ENCODE data around the gene BCL2L15. TPM values are rescaled to one million over a fixed set of nuclear protein-coding genes. Genes with fewer than 3 reads are reported as not detected.

The BCL2L15 gene
- total and polyA plus RNA-seq, 2 of the 8 experiments (the other 6 are each of a cell fraction or from before 2014, with no cell fraction given), result 0.32 to 0.36 TPM

- Histone ChIP-seq H3K14ac (ENCODE audit: insufficient read length) (no peak overlapping the region), H3K36me3 (ENCODE audit: control insufficient read depth in 2 of 4, insufficient read depth in 4 of 4, low read length in 3 of 4) (no peaks in the 10 kb centered on the region), H3K27ac (ENCODE audit: low read depth, low read length) (no peak overlapping the region), H3K23me2 (ENCODE audit: low read depth, low read length) (no peaks in the 10 kb centered on the region; the same call in 1 of the 2 replicates), H3K27me3 (replicated peaks in 1 of 4; ENCODE audit: control insufficient read depth in 3 of 4, extremely low read depth in 1 of 4, insufficient read depth in 3 of 4, low read length in 3 of 4) (no peaks in the 10 kb centered on the region; a peak in 1 of 7 replicates), H2AK5ac (ENCODE audit: low read depth, low read length) (no peak overlapping the region), H4K20me1 (replicated peaks in 1 of 2; ENCODE audit: control insufficient read depth in 1 of 2, insufficient read depth in 2 of 2, low read length in 2 of 2) (no peaks in the 10 kb centered on the region), H3K4me2 (ENCODE audit: insufficient read depth in 1 of 2, low read depth in 2 of 2, low read length in 2 of 2) (no peak overlapping the region), H3K56ac (replicated peaks; ENCODE audit: insufficient read length, low read depth, low read length) (no peak overlapping the region), H2AFZ (ENCODE audit: low read length) (peak overlapping the region; percentile 10; the same call in 1 of the 2 replicates), H3K18ac (ENCODE audit: extremely low read depth, low read length) (no peak overlapping the region), H3K79me1 (ENCODE audit: low read depth, low read length) (no peaks in the 10 kb centered on the region), H3K79me2 (ENCODE audit: control insufficient read depth in 1 of 2, insufficient read depth in 2 of 2, low read length in 2 of 2) (no peaks in the 10 kb centered on the region), H2BK20ac (ENCODE audit: low read length) (no peak overlapping the region), H4K91ac (replicated peaks; ENCODE audit: insufficient read length, low read length) (no peak overlapping the region), H2BK5ac (ENCODE audit: low read depth, low read length) (no peak overlapping the region), H4K5ac (ENCODE audit: insufficient read length, low read depth, low read length) (no peak overlapping the region), H4K8ac (ENCODE audit: extremely low read depth, insufficient read depth, low read length) (no peak overlapping the region), H2BK12ac (ENCODE audit: low read depth, low read length) (no peak overlapping the region), H2BK120ac (replicated peaks; ENCODE audit: low read depth, low read length) (no peak overlapping the region), H3K9me3 (ENCODE audit: insufficient read depth in 2 of 2, low read depth in 1 of 2, low read length in 1 of 2) (no peaks in the 10 kb centered on the region), H3K4me1 (replicated peaks in 1 of 4; ENCODE audit: control insufficient read depth in 3 of 4, insufficient read depth in 4 of 4, low read length in 3 of 4) (no peaks in the 10 kb centered on the region), H2BK15ac (ENCODE audit: low read length) (no peak overlapping the region), H3K23ac (ENCODE audit: insufficient read length) (no peak overlapping the region), H3K4ac (replicated peaks; ENCODE audit: insufficient read length, low read depth, low read length) (no peak overlapping the region), H3K9ac (replicated peaks in 1 of 4; ENCODE audit: extremely low read depth in 1 of 4, low read depth in 3 of 4, low read length in 3 of 4) (no peak overlapping the region), H3K4me3 (ENCODE audit: extremely low read depth in 1 of 4, insufficient read depth in 2 of 4, low read depth in 3 of 4, low read length in 4 of 4) (no peak overlapping the region)
- DNase-seq (ENCODE audit: low read depth in 1 of 2, low spot score in 2 of 2) (no peak), FAIRE-seq (no peak)
- TF ChIP-seq CTCF (IDR thresholded peaks at IDR 0.05; ENCODE audit: control extremely low read depth in 1 of 3, insufficient read depth in 1 of 3, low read depth in 1 of 3, low read length in 3 of 3) (peak; percentile 22 to 70 (median 35); a peak in 2 of 4 replicates), RAD21 (IDR thresholded peaks at IDR 0.05 in 1 of 2, conservative IDR thresholded peaks at IDR 0.05 in 1 of 2; ENCODE audit: low read depth in 2 of 2, low read length in 2 of 2) (peak; percentile 28 to 41; a peak in 2 of 4 replicates), GABPA (IDR thresholded peaks at IDR 0.05; ENCODE audit: borderline replicate concordance, insufficient read depth, low read length) (no peak)
- CTCF ChIA-PET (ENCODE audit: partially characterized antibody), result interaction anchor here (0.6 to 1.8 kb wide), 5 partner anchors 12 to 540 kb away, joined by 3 to 7 read pairs (median 4); no protein-coding TSS in a partner anchor
- POLR2A ChIA-PET (ENCODE audit: partially characterized antibody), result no interaction called here
- 92% methylated on average over 1 of the region's 1 CpG; no CpG with 5 or more reads in 1 of the 2 experiments for WGBS, 2 experiments (ENCODE audit: extremely low coverage in 1 of 2, insufficient coverage in 1 of 2, insufficient read length in 1 of 2, insufficient replicate concordance in 2 of 2, low coverage in 1 of 2, low lambda C conversion rate in 2 of 2, missing lambda C conversion rate in 1 of 2)
Observed at GRCh38 chr1:113874012-113874879, 13.1 kb downstream of the BCL2L15 start.
